Measurements from ENCODE around the gene PKP2. TPM values are rescaled to one million over a fixed set of nuclear protein-coding genes. Genes with fewer than 3 reads are reported as not detected.

PKP2 gene
- total and polyA plus RNA-seq, 2 of the 8 experiments (the other 6 are each of a cell fraction or from before 2014, with no cell fraction given) = 9.6 to 44.8 TPM

GRCh38 chr12:32906399-32907165 lies 10.0 kb upstream of the PKP2 start (continued):
- TF ChIP-seq CTCF (IDR thresholded peaks at IDR 0.05; ENCODE audit: control extremely low read depth in 1 of 3, insufficient read depth in 1 of 3, low read depth in 1 of 3, low read length in 3 of 3) (no peak), RNF2 (IDR thresholded peaks at IDR 0.05; ENCODE audit: borderline replicate concordance, low read depth, low read length, missing control alignments, poor library complexity, severe bottlenecking) (no peak)
